Suppressor macrophage treated with lipopolysaccharide for 4 hours (primary cell): Measurements from ENCODE around the gene ULBP3.
"Not testable (repeated sequence)": the region's sequence is repeated elsewhere in the genome, so short reads cannot be mapped to it uniquely, and the experiment has no call there.

ENCODE experiments used
- DNase-seq: peaks from one replicate; pipeline ENCODE4 v3.0.0-alpha.2; 2020

Gene ULBP3

DNA sequence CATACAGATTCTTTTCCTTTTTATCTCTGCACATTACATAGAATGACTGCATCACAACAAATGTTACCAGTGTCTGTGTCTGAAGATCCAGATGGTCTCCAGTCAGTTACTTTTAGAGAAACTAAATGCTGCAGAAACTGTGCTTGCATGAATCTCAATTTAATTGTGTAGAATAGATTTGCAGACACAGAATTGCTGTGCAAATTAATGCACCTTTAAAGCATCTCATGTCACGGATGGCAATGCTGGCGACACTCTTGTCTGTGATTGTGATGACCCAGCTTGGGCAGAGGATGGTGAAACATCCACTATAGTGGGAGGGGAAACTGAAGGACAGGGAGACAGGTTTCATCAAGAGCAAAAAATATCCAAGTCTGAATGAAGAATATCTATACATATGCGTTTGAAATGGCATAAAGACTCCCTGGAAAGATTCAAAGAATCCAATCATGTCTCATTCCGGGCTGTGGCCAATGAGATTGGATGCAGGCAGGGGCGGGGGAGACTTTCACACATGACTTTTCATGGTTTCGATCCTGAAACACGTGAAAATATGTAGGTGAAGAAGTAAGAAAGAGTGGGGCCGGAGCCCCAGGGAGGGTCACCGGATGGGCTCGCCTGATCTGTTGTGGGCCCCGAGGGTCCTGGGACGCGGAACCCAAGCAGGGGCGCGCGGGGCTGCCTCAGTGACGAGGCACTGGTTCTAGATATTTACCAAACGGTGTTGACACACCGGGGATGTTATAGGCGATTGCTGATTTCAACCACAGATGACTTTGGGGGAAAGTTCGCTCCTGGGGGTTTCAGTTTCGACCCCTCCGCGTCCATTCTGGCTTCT, 54.9 kb downstream of the ULBP3 start:
- not testable (repeated sequence) for DNase-seq

DNA sequence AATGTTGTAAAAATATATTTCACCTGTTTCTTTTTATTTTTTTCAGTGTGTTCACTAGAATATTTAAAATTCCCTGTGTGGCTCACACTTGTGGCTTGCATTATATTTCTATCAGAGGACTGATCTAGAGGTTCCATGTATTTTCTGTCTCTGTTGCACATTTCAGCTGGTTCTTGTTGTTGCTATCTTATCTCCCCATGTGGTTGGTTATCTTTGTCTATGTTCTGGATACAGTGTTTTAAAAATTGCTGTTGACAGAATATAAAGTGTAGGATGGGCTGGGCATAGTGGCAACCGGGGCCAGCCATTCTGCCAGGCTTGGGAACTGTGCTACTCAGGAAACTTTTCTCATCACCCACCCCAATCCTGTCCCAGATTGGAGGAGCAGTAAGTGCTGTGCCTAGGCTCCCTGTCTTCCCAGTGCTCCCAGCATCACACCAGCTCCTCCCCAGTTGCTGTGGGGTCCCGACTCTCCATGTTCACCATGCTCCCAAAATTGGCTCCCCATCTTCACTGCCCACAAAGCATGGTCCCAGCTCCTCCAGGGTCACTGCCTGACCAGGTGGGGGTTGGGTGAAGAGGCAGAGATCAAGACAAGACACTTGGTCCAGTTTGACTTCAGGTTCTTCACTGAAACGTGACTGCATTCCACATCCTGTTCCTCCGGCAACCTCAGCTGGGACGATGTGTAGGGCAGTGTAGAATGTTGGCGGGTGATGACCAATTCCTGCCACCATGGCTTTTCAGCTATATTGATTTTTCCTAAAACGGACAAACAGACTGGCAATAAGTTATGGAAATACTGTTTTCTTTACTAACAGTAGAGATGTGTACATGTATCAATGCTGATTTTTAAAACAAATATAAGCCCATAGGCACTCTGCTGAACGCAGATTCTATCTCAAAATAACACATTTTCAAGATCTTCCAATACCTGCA, 55.8 kb downstream of the ULBP3 start:
- DNase-seq: not testable (repeated sequence)
